Cardiac muscle cell (in vitro differentiated cells and primary cell): ENCODE measurements around the gene CD302. TPM values are rescaled to one million over a fixed set of nuclear protein-coding genes. Genes with fewer than 3 reads are reported as not detected.
A peak's percentile ranks its signal among the peaks of the same experiment; 100 is the strongest.

Experiments used
- DNase-seq, 2 donors: peaks; one replicate each; pipeline versions ENCODE4 v3.0.0 to v3.0.0-alpha.2; 2010 to 2017; ENCODE audit warnings: low read depth in 1 of 2, low spot score in 1 of 2
- H3K27ac ChIP-seq: fragments of 200-600 bp; sonication (generic); 2 replicates; pipeline ENCODE4 v1.5.1; 2016
- H3K27me3 ChIP-seq: fragments of 200-600 bp; sonication (generic); 2 replicates; pipeline ENCODE4 v1.6.0; 2016; ENCODE audit warnings: control low read depth
- H3K36me3 ChIP-seq: fragments of 200-600 bp; sonication (generic); 2 replicates; pipeline ENCODE4 v1.5.1; 2016; ENCODE audit warnings: control low read depth
- H3K4me1 ChIP-seq: fragments of 200-600 bp; sonication (generic); 2 replicates; pipeline ENCODE4 v1.8.1; 2017; ENCODE audit warnings: low read depth, mild to moderate bottlenecking, mixed run types
- H3K4me3 ChIP-seq: fragments of 200-600 bp; sonication (generic); 2 replicates; pipeline ENCODE4 v1.5.1; 2016; ENCODE audit warnings: mild to moderate bottlenecking
- H3K9me3 ChIP-seq: fragments of 200-600 bp; sonication (generic); 2 replicates; pipeline ENCODE4 v1.5.1; 2017; ENCODE audit warnings: low read depth, mild to moderate bottlenecking, control low read depth
- polyA plus RNA-seq: library from polyadenylated mRNA; unstranded; fragments of >200 nt; fragmentation: Nextera tagmentation; extraction: Ambion mirVana; gene quantifications from 2 replicates; pipeline ENCODE4 v1.2.1, GENCODE V29; 2016
- total RNA-seq: library from RNA; depleted of rRNA; stranded (reverse); fragments of >200 nt; gene quantifications from 2 replicates; pipeline ENCODE4 v1.2.3, GENCODE V29; 2016
- TF ChIP-seq, protein P1 (sequence below): IDR thresholded peaks from 2 replicates; pipeline ENCODE4 v1.5.1; 2012; ENCODE audit warnings: low read depth, mild to moderate bottlenecking, low read length

Gene CD302
- total and polyA plus RNA-seq, 2 experiments from 2014 or later = 0.42 to 0.65 TPM

DNA sequence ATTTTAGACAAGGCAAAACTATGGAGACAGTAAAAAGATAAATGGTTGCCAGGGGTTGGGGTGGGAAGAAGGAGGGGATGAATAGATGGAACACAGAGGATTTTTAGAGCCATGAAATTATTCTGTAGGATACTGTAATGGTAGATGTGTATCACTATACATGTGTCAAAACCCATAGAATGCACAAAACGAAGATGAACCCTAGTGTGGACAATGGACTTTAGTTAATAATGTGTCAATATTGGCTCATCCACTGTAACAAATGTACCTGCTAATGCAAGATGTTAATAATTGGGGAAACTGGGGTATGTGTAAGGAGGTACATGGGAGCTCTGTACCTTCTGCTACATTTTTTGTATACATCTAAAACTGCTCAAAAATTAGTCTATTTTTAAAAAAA, 1.8 kb upstream of the CD302 start:
- H3K4me3 ChIP-seq = no peak overlapping the region
- TF ChIP-seq, protein P1, sequence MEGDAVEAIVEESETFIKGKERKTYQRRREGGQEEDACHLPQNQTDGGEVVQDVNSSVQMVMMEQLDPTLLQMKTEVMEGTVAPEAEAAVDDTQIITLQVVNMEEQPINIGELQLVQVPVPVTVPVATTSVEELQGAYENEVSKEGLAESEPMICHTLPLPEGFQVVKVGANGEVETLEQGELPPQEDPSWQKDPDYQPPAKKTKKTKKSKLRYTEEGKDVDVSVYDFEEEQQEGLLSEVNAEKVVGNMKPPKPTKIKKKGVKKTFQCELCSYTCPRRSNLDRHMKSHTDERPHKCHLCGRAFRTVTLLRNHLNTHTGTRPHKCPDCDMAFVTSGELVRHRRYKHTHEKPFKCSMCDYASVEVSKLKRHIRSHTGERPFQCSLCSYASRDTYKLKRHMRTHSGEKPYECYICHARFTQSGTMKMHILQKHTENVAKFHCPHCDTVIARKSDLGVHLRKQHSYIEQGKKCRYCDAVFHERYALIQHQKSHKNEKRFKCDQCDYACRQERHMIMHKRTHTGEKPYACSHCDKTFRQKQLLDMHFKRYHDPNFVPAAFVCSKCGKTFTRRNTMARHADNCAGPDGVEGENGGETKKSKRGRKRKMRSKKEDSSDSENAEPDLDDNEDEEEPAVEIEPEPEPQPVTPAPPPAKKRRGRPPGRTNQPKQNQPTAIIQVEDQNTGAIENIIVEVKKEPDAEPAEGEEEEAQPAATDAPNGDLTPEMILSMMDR = no peak
- DNase-seq = no peak
- H3K27ac ChIP-seq = no peak overlapping the region
- no peaks in the 10 kb centered on the region for H3K4me1 ChIP-seq
- no peaks in the 10 kb centered on the region for H3K36me3 ChIP-seq
- no peaks in the 10 kb centered on the region for H3K9me3 ChIP-seq
- H3K27me3 ChIP-seq = peaks cover 52% of the 10 kb centered on the region

DNA sequence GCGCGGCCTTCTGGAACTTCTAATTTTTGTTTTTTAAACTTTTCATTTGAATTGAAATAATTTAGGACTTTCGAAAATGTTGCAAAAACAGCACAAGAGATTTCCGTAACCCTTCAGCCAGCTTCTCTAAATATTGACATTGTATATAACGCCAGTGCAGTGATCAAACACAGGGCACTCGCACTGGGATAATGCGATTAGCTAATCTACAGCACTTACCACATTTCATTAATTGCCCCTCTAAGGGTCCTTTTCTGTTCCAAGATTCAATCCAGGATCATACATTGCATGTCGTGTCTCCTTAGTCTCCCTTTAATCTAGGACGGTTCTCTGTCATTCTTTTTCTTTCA, 343 bp upstream of the CD302 start:
- Histone ChIP-seq H3K9me3 (no peaks in the 10 kb centered on the region), H3K27ac (no peak overlapping the region), H3K4me3 (peak overlapping the region; percentile 29), H3K27me3 (peaks cover 52% of the 10 kb centered on the region), H3K36me3 (no peaks in the 10 kb centered on the region), H3K4me1 (no peaks in the 10 kb centered on the region)
- DNase-seq = no peak
- TF ChIP-seq, protein P1 = no peak

DNA sequence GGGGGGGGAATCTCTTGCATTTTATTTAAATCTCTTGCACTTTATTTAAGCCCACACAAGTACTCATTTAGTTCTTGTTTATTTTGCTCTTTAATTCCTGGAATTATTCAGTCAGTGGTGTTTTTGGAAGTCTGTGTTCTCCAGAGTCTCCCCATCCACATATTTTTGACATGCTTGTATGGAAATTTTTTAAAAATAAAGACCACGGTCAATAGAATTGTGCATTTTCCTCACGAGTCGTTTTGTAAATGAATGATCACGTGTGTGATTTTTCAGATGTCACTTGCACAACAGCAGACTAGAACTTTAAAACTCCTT, 824 bp downstream of the CD302 start:
- H3K36me3 ChIP-seq = no peaks in the 10 kb centered on the region
- peak overlapping the region; percentile 29 for H3K4me3 ChIP-seq
- H3K4me1 ChIP-seq = no peaks in the 10 kb centered on the region
- no peaks in the 10 kb centered on the region for H3K9me3 ChIP-seq
- DNase-seq = no peak
- TF ChIP-seq, protein P1 = no peak
- peaks cover 52% of the 10 kb centered on the region for H3K27me3 ChIP-seq
- no peak overlapping the region for H3K27ac ChIP-seq

DNA sequence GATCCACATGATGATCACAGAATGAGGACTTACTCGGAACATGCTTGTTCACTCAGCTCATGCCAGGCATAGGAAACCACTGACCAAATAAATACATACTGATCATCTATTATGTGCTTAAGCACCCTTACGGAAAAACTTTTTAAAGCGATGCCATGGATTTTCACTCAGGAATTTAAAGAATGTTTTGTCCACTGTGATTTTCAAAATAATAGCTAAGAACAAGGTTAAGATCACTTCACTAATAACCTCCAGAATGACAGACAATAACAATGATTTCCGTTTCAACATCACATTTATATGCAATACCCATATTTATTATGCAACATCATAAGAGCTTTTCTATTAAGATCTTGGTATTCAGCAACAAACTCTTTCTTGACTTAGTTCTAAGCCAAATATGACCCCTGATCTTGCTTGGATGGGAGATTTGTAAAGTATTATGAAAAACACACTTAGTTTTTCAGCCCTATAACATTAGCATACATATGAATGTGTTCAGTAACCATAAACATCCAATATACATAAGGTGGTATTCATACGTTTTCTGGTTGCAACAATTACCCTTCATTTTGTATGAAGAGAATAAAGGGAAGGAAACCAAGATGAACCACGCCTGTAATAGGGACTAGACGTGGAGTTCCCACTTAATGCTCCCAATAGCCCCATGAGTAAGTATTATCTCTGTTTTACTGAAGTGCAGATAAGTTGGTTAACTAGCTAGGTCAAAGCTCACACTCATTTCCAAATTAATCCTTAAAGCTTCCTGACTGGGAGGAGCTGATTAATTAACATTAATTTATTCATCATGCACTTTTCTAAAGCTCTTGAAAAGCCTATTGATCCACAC, 1.9 kb downstream of the CD302 start:
- Histone ChIP-seq H3K27ac (no peak overlapping the region), H3K36me3 (no peaks in the 10 kb centered on the region), H3K4me1 (no peaks in the 10 kb centered on the region), H3K9me3 (no peaks in the 10 kb centered on the region), H3K27me3 (peaks cover 52% of the 10 kb centered on the region), H3K4me3 (no peak overlapping the region)
- TF ChIP-seq, protein P1 = no peak
- no peak for DNase-seq

DNA sequence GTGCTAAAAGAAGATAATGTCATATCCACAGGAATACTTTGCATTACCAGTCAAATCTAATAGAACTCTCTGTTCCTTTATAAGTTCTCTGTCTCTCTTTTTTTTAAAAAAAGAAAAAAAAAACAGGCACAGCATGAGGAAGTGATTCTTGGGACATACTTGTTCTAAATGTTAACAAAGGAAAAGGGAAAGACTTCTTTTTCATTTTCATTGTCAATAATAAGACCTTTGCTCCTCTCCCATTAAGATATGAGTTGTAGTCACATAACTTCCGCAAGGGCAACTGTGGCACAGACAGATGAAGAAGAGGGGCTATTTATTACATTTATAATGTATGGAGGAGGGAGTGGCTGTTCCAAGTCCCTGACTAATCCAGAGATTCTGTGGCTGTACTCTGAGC, 4.7 kb downstream of the CD302 start:
- TF ChIP-seq, protein P1 = no peak
- Histone ChIP-seq H3K9me3 (no peaks in the 10 kb centered on the region), H3K4me1 (no peaks in the 10 kb centered on the region), H3K36me3 (no peaks in the 10 kb centered on the region), H3K27me3 (peaks cover 26% of the 10 kb centered on the region), H3K4me3 (no peak overlapping the region), H3K27ac (no peak overlapping the region)
- no peak for DNase-seq
